ENCODE results near the gene SPEN. TPM values are rescaled to one million over a fixed set of nuclear protein-coding genes. Genes with fewer than 3 reads are reported as not detected.

SPEN gene
- polyA plus RNA-seq (2013, experiment 1 of 2), result 15.8 TPM
- 15.8 TPM for polyA plus RNA-seq (2013, experiment 2 of 2)

GRCh38 chr1:15847100-15847892 is at the start of gene SPEN:
Gene SPEN (plus strand): TSS chr1:15847707. CDS start chr1:15848068, 361 bp downstream.
- Histone ChIP-seq H3K36me3 (ENCODE audit: control insufficient read depth, insufficient read depth, low read length) (no peaks in the 10 kb centered on the region), H3K4me2 (ENCODE audit: low read length) (peak within 1 kb of the TSS; percentile 100), H3K23ac (ENCODE audit: low read length) (peak within 1 kb of the TSS; percentile 37), H3K27me3 (ENCODE audit: insufficient read depth, low read length, poor library complexity) (no peaks in the 10 kb centered on the region), H3K4me3 (ENCODE audit: low read length) (peak within 1 kb of the TSS; percentile 97), H3K4ac (ENCODE audit: low read depth, low read length) (peak within 1 kb of the TSS; percentile 58), H3K9ac (ENCODE audit: low read length) (peak within 1 kb of the TSS; percentile 96), H2AK5ac (ENCODE audit: low read length) (no peak within 1 kb of the TSS), H3K27ac (ENCODE audit: low read depth, low read length) (peak within 1 kb of the TSS; percentile 94), H3K79me1 (ENCODE audit: low read length) (peaks cover 5% of the 10 kb centered on the region), H3K4me1 (ENCODE audit: control insufficient read depth, low read depth, low read length) (peaks cover 2% of the 10 kb centered on the region), H3K56ac (ENCODE audit: low read length) (peak within 1 kb of the TSS; percentile 93), H2BK5ac (ENCODE audit: low read length) (peak within 1 kb of the TSS; percentile 45), H3K18ac (ENCODE audit: low read length) (peak within 1 kb of the TSS; percentile 97), H4K5ac (ENCODE audit: low read length) (no peak within 1 kb of the TSS), H4K8ac (ENCODE audit: low read depth, low read length) (peak within 1 kb of the TSS; percentile 78), H2BK15ac (replicated peaks; ENCODE audit: low read depth) (no peak within 1 kb of the TSS), H3K79me2 (ENCODE audit: control insufficient read depth, insufficient read depth, low read length) (peaks cover 31% of the 10 kb centered on the region), H2BK120ac (ENCODE audit: low read depth, low read length) (no peak within 1 kb of the TSS)
- WGBS (ENCODE audit: extremely low coverage, insufficient coverage, low lambda C conversion rate), result no CpG with 5 or more reads among the region's 86 CpGs
- peak; percentile 98 for DNase-seq

- peak overlapping the region; percentile 6 for H3K27ac ChIP-seq (ENCODE audit: low read depth, low read length)
These were observed 48.3 kb upstream of the SPEN start for GRCh38 chr1:15799004-15799867.

GRCh38 chr1:15799928-15800835 is 47.3 kb upstream of the SPEN start:
- H3K4me2 ChIP-seq (ENCODE audit: low read length), result no peak overlapping the region
- peaks cover 9% of the 10 kb centered on the region for H3K4me1 ChIP-seq (ENCODE audit: control insufficient read depth, low read depth, low read length)
- H4K8ac ChIP-seq (ENCODE audit: low read depth, low read length), result no peak overlapping the region
- peak overlapping the region; percentile 24 for H3K18ac ChIP-seq (ENCODE audit: low read length)
- no peak overlapping the region for H2BK5ac ChIP-seq (ENCODE audit: low read length)
- H3K9ac ChIP-seq (ENCODE audit: low read length), result no peak overlapping the region
- H4K5ac ChIP-seq (ENCODE audit: low read length), result no peak overlapping the region
- no peak overlapping the region for H2BK120ac ChIP-seq (ENCODE audit: low read depth, low read length)
- H3K27ac ChIP-seq (ENCODE audit: low read depth, low read length), result no peak overlapping the region
- peak; percentile 96 for DNase-seq
- no peak overlapping the region for H2AK5ac ChIP-seq (ENCODE audit: low read length)
- no peak overlapping the region for H3K23ac ChIP-seq (ENCODE audit: low read length)
- H3K27me3 ChIP-seq (ENCODE audit: insufficient read depth, low read length, poor library complexity), result no peaks in the 10 kb centered on the region
- no peak overlapping the region for H2BK15ac ChIP-seq (replicated peaks; ENCODE audit: low read depth)
- H3K56ac ChIP-seq (ENCODE audit: low read length), result peak overlapping the region; percentile 60
- no peaks in the 10 kb centered on the region for H3K36me3 ChIP-seq (ENCODE audit: control insufficient read depth, insufficient read depth, low read length)
- H3K4me3 ChIP-seq (ENCODE audit: low read length), result no peak overlapping the region
- H3K79me1 ChIP-seq (ENCODE audit: low read length), result no peaks in the 10 kb centered on the region
- no CpG with 5 or more reads among the region's 22 CpGs for WGBS (ENCODE audit: extremely low coverage, insufficient coverage, low lambda C conversion rate)
- no peak overlapping the region for H3K4ac ChIP-seq (ENCODE audit: low read depth, low read length)
- no peaks in the 10 kb centered on the region for H3K79me2 ChIP-seq (ENCODE audit: control insufficient read depth, insufficient read depth, low read length)

More at GRCh38 chr1:15799004-15799867, 48.3 kb upstream of the SPEN start:
- no peak overlapping the region for H3K4me2 ChIP-seq (ENCODE audit: low read length)
- no peak overlapping the region for H2BK15ac ChIP-seq (replicated peaks; ENCODE audit: low read depth)
- peaks cover 9% of the 10 kb centered on the region for H3K4me1 ChIP-seq (ENCODE audit: control insufficient read depth, low read depth, low read length)
- no peak overlapping the region for H3K9ac ChIP-seq (ENCODE audit: low read length)
- no CpG with 5 or more reads among the region's 9 CpGs for WGBS (ENCODE audit: extremely low coverage, insufficient coverage, low lambda C conversion rate)
- no peak overlapping the region for H4K5ac ChIP-seq (ENCODE audit: low read length)
- H2BK120ac ChIP-seq (ENCODE audit: low read depth, low read length), result no peak overlapping the region
- no peak overlapping the region for H3K4me3 ChIP-seq (ENCODE audit: low read length)
- H3K56ac ChIP-seq (ENCODE audit: low read length), result peak overlapping the region; percentile 17
- H2BK5ac ChIP-seq (ENCODE audit: low read length), result no peak overlapping the region
- peak; percentile 92 for DNase-seq
- H3K4ac ChIP-seq (ENCODE audit: low read depth, low read length), result no peak overlapping the region
- peak overlapping the region; percentile 74 for H2AK5ac ChIP-seq (ENCODE audit: low read length)
- H4K8ac ChIP-seq (ENCODE audit: low read depth, low read length), result no peak overlapping the region
- no peak overlapping the region for H3K23ac ChIP-seq (ENCODE audit: low read length)
- H3K79me1 ChIP-seq (ENCODE audit: low read length), result no peaks in the 10 kb centered on the region
- H3K27me3 ChIP-seq (ENCODE audit: insufficient read depth, low read length, poor library complexity), result no peaks in the 10 kb centered on the region
- no peak overlapping the region for H3K18ac ChIP-seq (ENCODE audit: low read length)
- no peaks in the 10 kb centered on the region for H3K79me2 ChIP-seq (ENCODE audit: control insufficient read depth, insufficient read depth, low read length)
- H3K36me3 ChIP-seq (ENCODE audit: control insufficient read depth, insufficient read depth, low read length), result no peaks in the 10 kb centered on the region

DNA sequence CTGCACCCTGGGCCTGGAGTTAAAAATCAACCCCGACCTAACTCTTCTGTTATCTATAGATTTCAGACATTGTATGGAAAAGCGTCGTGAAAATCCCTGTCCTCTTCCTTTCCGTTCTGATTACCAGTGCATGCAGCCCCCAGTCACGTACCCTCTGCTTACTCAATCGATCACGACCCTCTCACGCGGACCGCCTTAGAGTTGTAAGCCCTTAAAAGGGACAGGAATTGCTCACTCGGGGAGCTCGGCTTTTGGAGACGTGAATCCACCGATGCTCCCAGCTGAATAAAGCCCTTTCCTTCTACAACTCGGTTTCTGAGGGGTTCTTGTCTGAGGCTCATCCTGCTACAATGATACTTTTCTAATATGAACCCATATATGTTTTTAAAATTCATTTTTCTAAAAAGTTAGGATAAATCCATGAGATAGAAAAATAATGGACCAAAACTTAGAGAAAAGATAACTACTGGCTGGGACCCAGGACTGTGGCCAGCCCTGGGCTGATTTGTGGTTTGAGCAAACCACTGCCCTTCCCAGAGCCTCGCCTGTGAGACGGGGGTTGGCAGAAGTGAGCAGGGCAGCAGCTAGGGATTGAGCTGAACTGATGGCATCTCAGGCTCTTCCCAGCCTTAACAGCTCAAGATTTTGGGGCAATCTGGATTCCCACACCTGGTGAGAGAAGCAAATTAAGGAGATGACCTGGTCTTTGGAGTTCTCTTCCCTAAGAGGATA is 45.1 kb upstream of the SPEN start:
- Histone ChIP-seq H3K9ac (ENCODE audit: low read length) (peak overlapping the region; percentile 34), H3K56ac (ENCODE audit: low read length) (peak overlapping the region; percentile 56), H3K27me3 (ENCODE audit: insufficient read depth, low read length, poor library complexity) (no peaks in the 10 kb centered on the region), H2AK5ac (ENCODE audit: low read length) (no peak overlapping the region), H3K23ac (ENCODE audit: low read length) (no peak overlapping the region), H3K4me1 (ENCODE audit: control insufficient read depth, low read depth, low read length) (peaks cover 9% of the 10 kb centered on the region), H3K79me1 (ENCODE audit: low read length) (no peaks in the 10 kb centered on the region), H4K5ac (ENCODE audit: low read length) (no peak overlapping the region), H3K4me3 (ENCODE audit: low read length) (no peak overlapping the region), H3K27ac (ENCODE audit: low read depth, low read length) (peak overlapping the region; percentile 79), H2BK5ac (ENCODE audit: low read length) (peak overlapping the region; percentile 92), H3K36me3 (ENCODE audit: control insufficient read depth, insufficient read depth, low read length) (no peaks in the 10 kb centered on the region), H2BK120ac (ENCODE audit: low read depth, low read length) (no peak overlapping the region), H2BK15ac (replicated peaks; ENCODE audit: low read depth) (no peak overlapping the region), H3K79me2 (ENCODE audit: control insufficient read depth, insufficient read depth, low read length) (no peaks in the 10 kb centered on the region), H3K4ac (ENCODE audit: low read depth, low read length) (no peak overlapping the region), H4K8ac (ENCODE audit: low read depth, low read length) (no peak overlapping the region), H3K4me2 (ENCODE audit: low read length) (no peak overlapping the region), H3K18ac (ENCODE audit: low read length) (no peak overlapping the region)
- WGBS (ENCODE audit: extremely low coverage, insufficient coverage, low lambda C conversion rate), result no CpG with 5 or more reads among the region's 17 CpGs
- peak; percentile 62 for DNase-seq

GRCh38 chr1:15803380-15803779 is 44.1 kb upstream of the SPEN start:
- Histone ChIP-seq H3K36me3 (ENCODE audit: control insufficient read depth, insufficient read depth, low read length) (no peaks in the 10 kb centered on the region), H3K23ac (ENCODE audit: low read length) (no peak overlapping the region), H3K4me2 (ENCODE audit: low read length) (no peak overlapping the region), H3K4ac (ENCODE audit: low read depth, low read length) (no peak overlapping the region), H2BK15ac (replicated peaks; ENCODE audit: low read depth) (no peak overlapping the region), H3K56ac (ENCODE audit: low read length) (no peak overlapping the region), H2AK5ac (ENCODE audit: low read length) (no peak overlapping the region), H4K8ac (ENCODE audit: low read depth, low read length) (no peak overlapping the region), H2BK120ac (ENCODE audit: low read depth, low read length) (peak overlapping the region; percentile 56), H3K4me1 (ENCODE audit: control insufficient read depth, low read depth, low read length) (peaks cover 9% of the 10 kb centered on the region), H3K4me3 (ENCODE audit: low read length) (no peak overlapping the region), H4K5ac (ENCODE audit: low read length) (no peak overlapping the region), H3K9ac (ENCODE audit: low read length) (no peak overlapping the region), H3K27ac (ENCODE audit: low read depth, low read length) (peak overlapping the region; percentile 33), H3K27me3 (ENCODE audit: insufficient read depth, low read length, poor library complexity) (no peaks in the 10 kb centered on the region), H3K79me1 (ENCODE audit: low read length) (no peaks in the 10 kb centered on the region), H2BK5ac (ENCODE audit: low read length) (no peak overlapping the region), H3K18ac (ENCODE audit: low read length) (no peak overlapping the region), H3K79me2 (ENCODE audit: control insufficient read depth, insufficient read depth, low read length) (no peaks in the 10 kb centered on the region)
- peak; percentile 76 for DNase-seq
- WGBS (ENCODE audit: extremely low coverage, insufficient coverage, low lambda C conversion rate), result no CpG with 5 or more reads among the region's 4 CpGs
